Heart left ventricle (tissue), 16 donors: ENCODE results near the gene TMEM106A. TPM values are rescaled to one million over a fixed set of nuclear protein-coding genes. Genes with fewer than 3 reads are reported as not detected.
"Not testable (repeated sequence)": the region's sequence is repeated elsewhere in the genome, so short reads cannot be mapped to it uniquely, and the experiment has no call there.

Experiments used
- ATAC-seq, 4 donors: fragments of 200-7000 bp; cut with Tn5 transposase; one replicate each; pipeline ENCODE4 v1.9.1; 2020 to 2022; ENCODE audit warnings: moderate library complexity in 4 of 4, mild to moderate bottlenecking in 3 of 4, moderate number of reproducible peaks in 1 of 4
- DNase-seq, 5 donors: peaks; one replicate each; pipeline ENCODE4 v3.0.0-alpha.2; 2020
- H3K27ac ChIP-seq, 12 donors: fragments of 200-600 bp; sonication (generic) in 4 of 12; one replicate each; pipeline versions ENCODE4 v1.5.0 to v1.8.0; 2016 to 2022; ENCODE audit warnings: mild to moderate bottlenecking in 2 of 12
- H3K27me3 ChIP-seq, 9 donors: fragments of 200-600 bp; sonication (generic) in 2 of 9; one replicate each; pipeline versions ENCODE4 v1.5.1 to v1.8.0; 2016 to 2022; ENCODE audit warnings: mild to moderate bottlenecking in 3 of 9
- H3K36me3 ChIP-seq, 9 donors: fragments of 200-600 bp; sonication (generic) in 2 of 9; one replicate each; pipeline versions ENCODE4 v1.5.0 to v1.8.0; 2018 to 2022; ENCODE audit warnings: mild to moderate bottlenecking in 2 of 9
- H3K4me1 ChIP-seq, 12 donors: fragments of 200-600 bp; sonication (generic) in 4 of 12; one replicate each; pipeline versions ENCODE4 v1.5.0 to v1.8.0; 2016 to 2022; ENCODE audit warnings: mild to moderate bottlenecking in 3 of 12
- H3K4me3 ChIP-seq, 12 donors: fragments of 200-600 bp; sonication (generic) in 4 of 12; one replicate each; pipeline versions ENCODE4 v1.5.0 to v1.8.0; 2017 to 2022; ENCODE audit warnings: mild to moderate bottlenecking in 9 of 12, moderate library complexity in 4 of 12
- H3K9me3 ChIP-seq, 12 donors: fragments of 200-600 bp; sonication (generic) in 4 of 12; one replicate each; pipeline versions ENCODE4 v1.5.0 to v1.8.0; 2016 to 2022; ENCODE audit warnings: mild to moderate bottlenecking in 1 of 12
- POLR2A ChIP-seq, 2 donors: fragments of 450-650 bp; IDR thresholded peaks; one replicate each; pipeline ENCODE4 v1.6.1; 2017; ENCODE audit warnings: antibody characterized with exemption in 2 of 2, mild to moderate bottlenecking in 2 of 2, moderate library complexity in 2 of 2
- WGBS, 4 donors: extraction: QIAGEN DNeasy Blood & Tissue Kit in 2 of 4; methylation state at CpG; one replicate each; pipeline versions ENCODE4 v1.1.5 to v1.1.7; 2013 to 2018; 5-methylcytosine and 5-hydroxymethylcytosine counted together
- intact Hi-C, 10 donors: fragments of 100-400 bp; cut with DNase I; formaldehyde crosslinking; loops; one replicate each; pipeline versions ENCODE4 v1.11.1 to v1.14.2; 2022
- polyA plus RNA-seq, 2 donors: library from polyadenylated mRNA; stranded (reverse); fragments of 200-250 nt; gene quantifications; one replicate each; pipeline ENCODE4 v1.2.3, GENCODE V29; 2013
- total RNA-seq, 9 donors: library from RNA; depleted of rRNA in 2 of 9; stranded (reverse); fragments of >200 nt in 2 of 9; fragmentation: NEBNext Ultra II Directional in 3 of 9; extraction: Animal tissue kit (Norgen Biotek cat#: 25700) in 3 of 9; gene quantifications; one replicate each; pipeline versions ENCODE4 v1.1.0 to v1.2.4, GENCODE V29; 2016 to 2023
- TF ChIP-seq, protein P1 (sequence below), 12 donors: fragments of 200-600 bp; sonication (generic) in 4 of 12; IDR thresholded peaks; one replicate each; pipeline versions ENCODE4 v1.5.0 to v1.8.0; 2018 to 2022; ENCODE audit warnings: antibody characterized with exemption in 12 of 12, mild to moderate bottlenecking in 5 of 12
- donor health status: ischemic (EF 13 %, LVEDD 7.1; RV severe dilation, severe dysfunction).
- donor health status: healthy with polysubstance abuse.
- donor health status: DM: no; HTN: yes; CAD: no.
- donor health status: DM: no; HTN: no; CAD: no.
- donor health status: ischemic (EF 25% LVEDD 6.9; RV normal size, moderate dysfunction).
- donor health status: ischemic (EF 25% LVEDD 5.7; RV mildly dilated, moderate dysfunction).
- donor health status: healthy.
- donor health status: DM: yes; HTN: yes; CAD: no.
- donor health status: ischemic (EF 35%, LVEDD 5.7; RV mildly dilated, moderate dysfunction).
- donor health status: nonischemic (EF 11% LVEDD 7.7; RV severe dilation, severe dysfunction).
- donor health status: DM: yes; HTN: yes; CAD: no.
- donor health status: PGD.
- donor health status: ischemic (EF 29% LVEDD 5.4; RV normal size, mild dysfunction).
- donor health status: nonischemic (EF 23%, LVEDD 6.1; RV moderate dilation, normal function).

The TMEM106A gene
- total and polyA plus RNA-seq, 11 donors = 1.3 to 26.0 (median 2.0) TPM

DNA sequence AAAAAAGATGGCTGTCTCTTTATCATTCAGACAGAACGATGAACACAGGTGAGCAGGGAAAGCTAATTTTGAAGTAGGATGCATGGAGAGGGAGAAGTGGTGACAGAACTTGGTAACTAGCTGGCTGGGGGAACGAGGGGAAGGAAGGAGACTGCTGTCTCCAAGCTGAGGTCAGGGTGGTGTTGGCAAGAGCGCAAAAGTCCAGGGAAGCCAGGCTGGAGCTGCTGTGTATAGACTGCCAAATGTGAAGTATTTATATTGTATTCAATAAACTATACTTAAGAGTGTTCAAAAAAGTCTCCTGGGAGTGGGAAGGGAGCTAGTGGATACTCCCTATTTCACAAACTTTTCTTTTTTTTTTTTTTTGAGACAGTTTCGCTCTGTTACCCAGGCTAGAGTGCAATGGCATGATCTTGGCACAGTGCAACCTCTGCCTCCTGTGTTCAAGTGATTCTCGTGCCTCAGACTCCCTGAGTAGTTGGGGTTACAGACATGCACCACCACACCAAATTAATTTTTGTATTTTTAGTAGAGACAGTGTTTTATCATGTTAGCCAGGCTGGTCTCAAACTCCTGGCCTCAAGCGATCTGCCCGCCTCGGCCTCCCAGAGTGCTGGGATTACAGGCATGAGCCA lies 8.2 kb downstream of the TMEM106A start:
- DNase-seq (peak in 1 of 5 donors; percentile 9), ATAC-seq (no peak)
- H3K27ac ChIP-seq = no peak overlapping the region
- H3K9me3 ChIP-seq = no peaks in the 10 kb centered on the region
- H3K36me3 ChIP-seq = peaks cover 0 to 75% (median 27%) of the 10 kb centered on the region in 9 donors
- no peak for TF ChIP-seq POLR2A (IDR thresholded peaks at IDR 0.05)
- TF ChIP-seq, protein P1, sequence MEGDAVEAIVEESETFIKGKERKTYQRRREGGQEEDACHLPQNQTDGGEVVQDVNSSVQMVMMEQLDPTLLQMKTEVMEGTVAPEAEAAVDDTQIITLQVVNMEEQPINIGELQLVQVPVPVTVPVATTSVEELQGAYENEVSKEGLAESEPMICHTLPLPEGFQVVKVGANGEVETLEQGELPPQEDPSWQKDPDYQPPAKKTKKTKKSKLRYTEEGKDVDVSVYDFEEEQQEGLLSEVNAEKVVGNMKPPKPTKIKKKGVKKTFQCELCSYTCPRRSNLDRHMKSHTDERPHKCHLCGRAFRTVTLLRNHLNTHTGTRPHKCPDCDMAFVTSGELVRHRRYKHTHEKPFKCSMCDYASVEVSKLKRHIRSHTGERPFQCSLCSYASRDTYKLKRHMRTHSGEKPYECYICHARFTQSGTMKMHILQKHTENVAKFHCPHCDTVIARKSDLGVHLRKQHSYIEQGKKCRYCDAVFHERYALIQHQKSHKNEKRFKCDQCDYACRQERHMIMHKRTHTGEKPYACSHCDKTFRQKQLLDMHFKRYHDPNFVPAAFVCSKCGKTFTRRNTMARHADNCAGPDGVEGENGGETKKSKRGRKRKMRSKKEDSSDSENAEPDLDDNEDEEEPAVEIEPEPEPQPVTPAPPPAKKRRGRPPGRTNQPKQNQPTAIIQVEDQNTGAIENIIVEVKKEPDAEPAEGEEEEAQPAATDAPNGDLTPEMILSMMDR (IDR thresholded peaks at IDR 0.05) = no peak
- no peak overlapping the region for H3K4me3 ChIP-seq
- intact Hi-C loops = loop anchor here in 4 of 10 donors (10.0 kb wide), 3 partner anchors 105 to 195 kb away; partner anchors contain the start of genes RND2 (in 2 of the 4) and VAT1 (in 2 of the 4)
- H3K27me3 ChIP-seq = no peaks in the 10 kb centered on the region
- WGBS, 4 donors = 76 to 81% (median 78%) methylated on average over 8 of the region's 8 CpGs
- no peaks in the 10 kb centered on the region for H3K4me1 ChIP-seq

- H3K27ac ChIP-seq = no peak overlapping the region
- ATAC-seq (no peak), DNase-seq (peak in 1 of 5 donors; percentile 11)
- no peak overlapping the region for H3K4me3 ChIP-seq
- H3K4me1 ChIP-seq = no peaks in the 10 kb centered on the region
- no peaks in the 10 kb centered on the region for H3K27me3 ChIP-seq
- WGBS, 4 donors = 86 to 90% (median 87%) methylated on average over 9 of the region's 9 CpGs
- peaks cover 0 to 72% (median 27%) of the 10 kb centered on the region in 9 donors for H3K36me3 ChIP-seq
- TF ChIP-seq POLR2A (IDR thresholded peaks at IDR 0.05) = no peak
- TF ChIP-seq, protein P1 (IDR thresholded peaks at IDR 0.05) = no peak
- H3K9me3 ChIP-seq = no peaks in the 10 kb centered on the region
- intact Hi-C loops = loop anchor here in 1 of 10 donors (10.0 kb wide), 1 partner anchor 104 kb away; no protein-coding TSS in a partner anchor
These were observed 8.9 kb downstream of the TMEM106A start for GRCh38 chr17:43220511-43221125.

DNA sequence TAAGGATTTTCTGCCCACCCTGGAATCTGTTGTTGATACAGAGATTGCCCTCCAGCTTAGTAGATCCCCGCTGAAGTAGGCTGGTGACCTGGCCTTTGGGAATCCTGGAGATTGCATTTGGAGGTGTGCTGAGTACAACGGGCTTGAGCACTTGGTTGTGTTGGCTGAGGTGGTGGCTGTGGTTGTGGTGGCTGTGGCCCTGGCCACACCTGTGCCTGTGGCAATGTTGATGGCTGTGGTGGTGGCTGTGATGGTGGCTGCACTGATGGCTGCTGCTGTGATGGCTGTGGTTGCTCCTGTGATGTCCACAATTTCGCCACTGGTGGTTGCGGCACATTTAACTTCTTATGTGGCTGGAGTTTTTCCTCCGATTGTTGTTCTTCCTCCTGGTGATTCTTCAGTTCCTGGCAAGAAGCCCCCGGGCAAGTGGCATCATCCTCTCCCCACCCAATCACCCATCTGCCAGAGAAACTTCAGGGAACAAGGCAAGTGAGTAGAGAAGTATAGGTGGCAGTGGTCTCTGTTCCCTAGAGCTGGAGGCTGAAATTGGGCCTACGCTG lies 12.6 kb downstream of the TMEM106A start:
- TF ChIP-seq POLR2A (IDR thresholded peaks at IDR 0.05) = no peak
- TF ChIP-seq, protein P1 (IDR thresholded peaks at IDR 0.05) = no peak
- WGBS, 4 donors = 93 to 96% (median 94%) methylated on average over 5 to 7 of the region's 7 CpGs
- DNase-seq (peak in 1 of 5 donors; percentile 8), ATAC-seq (no peak)
- Histone ChIP-seq H3K36me3 (peaks cover 0 to 52% (median 7%) of the 10 kb centered on the region in 9 donors), H3K4me1 (no peaks in the 10 kb centered on the region), H3K27ac (no peak overlapping the region), H3K4me3 (no peak overlapping the region), H3K27me3 (no peaks in the 10 kb centered on the region), H3K9me3 (no peaks in the 10 kb centered on the region)
- intact Hi-C loops = loop anchor here in 1 of 10 donors (10.0 kb wide), 1 partner anchor 101 kb away; no protein-coding TSS in a partner anchor

DNA sequence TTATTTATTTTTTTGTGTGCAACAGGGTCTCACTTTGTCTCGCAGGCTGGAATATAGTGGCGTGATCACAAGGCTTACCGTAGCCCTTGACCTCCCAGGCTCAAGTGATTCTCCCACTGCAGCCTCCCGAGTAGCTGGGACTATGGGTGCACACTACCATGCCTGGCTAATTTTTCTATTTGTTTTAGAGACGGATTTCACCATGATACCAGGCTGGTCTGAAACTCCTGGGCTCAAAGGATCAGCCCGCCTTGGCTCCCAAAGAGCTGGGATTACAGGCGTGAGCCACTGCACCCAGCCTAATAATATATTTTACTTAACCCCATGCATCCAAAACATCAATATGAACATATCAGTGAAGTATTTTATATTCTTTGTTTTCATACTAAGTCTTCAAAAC lies 14.7 kb downstream of the TMEM106A start:
- DNase-seq (peak in 1 of 5 donors; percentile 4), ATAC-seq (no peak)
- H3K36me3 ChIP-seq = peaks cover 0 to 42% (median 7%) of the 10 kb centered on the region in 9 donors
- 93 to 98% (median 96%) methylated on average over 7 of the region's 7 CpGs for WGBS, 4 donors
- intact Hi-C loops = loop anchor here in 1 of 10 donors (10.0 kb wide), 1 partner anchor 98 kb away; no protein-coding TSS in a partner anchor
- no peaks in the 10 kb centered on the region for H3K9me3 ChIP-seq
- H3K27ac ChIP-seq = no peak overlapping the region
- TF ChIP-seq POLR2A (IDR thresholded peaks at IDR 0.05) = no peak
- TF ChIP-seq, protein P1 (IDR thresholded peaks at IDR 0.05) = no peak
- H3K27me3 ChIP-seq = no peaks in the 10 kb centered on the region
- H3K4me3 ChIP-seq = no peak overlapping the region
- H3K4me1 ChIP-seq = no peaks in the 10 kb centered on the region

DNA sequence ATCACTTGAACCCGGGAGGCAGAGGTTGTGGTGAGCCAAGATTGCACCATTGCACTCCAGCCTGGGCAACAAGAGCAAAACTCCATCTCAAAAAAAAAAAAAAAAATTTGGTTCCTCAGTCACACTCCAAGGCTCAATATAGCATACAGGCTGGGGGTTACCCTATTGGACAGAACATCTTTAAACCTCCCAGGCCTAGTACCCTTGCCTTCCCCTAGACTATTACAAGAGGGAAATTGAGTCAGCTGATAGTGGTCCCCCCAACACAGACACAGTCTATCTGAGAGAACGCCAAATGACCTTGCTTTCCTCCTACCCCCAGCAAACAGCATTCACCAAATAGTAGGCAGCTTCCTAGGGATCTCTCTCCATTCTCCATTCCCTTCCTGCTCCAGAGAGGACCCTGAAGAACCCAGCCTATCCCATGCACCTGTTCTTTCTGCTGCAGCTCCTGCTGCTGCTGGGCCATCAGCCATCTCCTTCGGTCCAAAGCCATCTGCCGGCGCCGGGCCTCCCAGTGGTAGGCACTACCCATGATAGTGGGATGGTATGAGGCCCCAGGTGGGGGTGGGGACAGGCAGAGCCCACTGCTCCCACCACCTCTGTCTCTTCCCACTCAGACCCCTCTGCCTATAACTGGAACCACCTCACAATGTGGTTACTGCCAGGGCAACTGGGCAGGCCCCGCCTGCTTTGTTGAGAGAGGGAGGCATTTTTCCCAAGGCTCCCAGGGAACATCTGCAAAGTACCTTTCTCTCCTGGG lies 16.5 kb downstream of the TMEM106A start, which contains the start of gene CCDC200:
CCDC200 (minus strand) TSS at position 604 of the 763 bp plus-strand sequence; CDS start at position 535, 69 bp downstream.
- peak in 1 of 4 donors; percentile 42 for ATAC-seq
- intact Hi-C loops = loop anchor here in 1 of 10 donors (10.0 kb wide), 1 partner anchor 97 kb away; no protein-coding TSS in a partner anchor
- not testable (repeated sequence) for H3K4me1 ChIP-seq, H3K9me3 ChIP-seq, H3K27ac ChIP-seq, H3K27me3 ChIP-seq, DNase-seq, H3K4me3 ChIP-seq
- peaks cover 0 to 37% (median 7%) of the 10 kb centered on the region in 9 donors for H3K36me3 ChIP-seq
- no CpG with 5 or more reads among the region's 7 CpGs for WGBS, 4 donors
